HG03460 (cell line): ENCODE data around the gene G3BP1.
"Not testable (repeated sequence)": the region's sequence is repeated elsewhere in the genome, so short reads cannot be mapped to it uniquely, and the experiment has no call there.

Source experiments
- ATAC-seq: cut with Tn5 transposase; IDR thresholded peaks from one replicate; pipeline ENCODE4 v1.9.1; 2021; ENCODE audit not compliant: unreplicated experiment

Gene G3BP1

DNA sequence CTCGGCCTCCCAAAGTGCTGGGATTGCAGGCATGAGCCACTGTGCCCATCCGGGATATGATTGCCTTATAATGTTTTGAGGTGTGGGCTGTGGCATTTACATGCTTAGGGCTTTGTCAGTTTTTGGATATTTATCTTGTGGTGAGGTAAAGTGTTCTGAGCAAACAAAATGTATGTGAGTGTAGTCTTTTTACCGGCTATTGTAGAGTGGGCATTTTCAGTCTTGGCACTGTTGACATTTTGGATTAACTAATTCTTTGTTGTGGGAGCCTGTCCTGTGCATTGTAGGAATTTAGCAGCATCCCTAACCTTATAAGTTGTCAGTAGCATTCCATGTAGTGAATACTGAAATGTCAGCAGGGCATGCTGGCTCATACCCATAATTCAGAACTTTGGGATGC is 21.6 kb downstream of the G3BP1 start:
- ATAC-seq = no peak

DNA sequence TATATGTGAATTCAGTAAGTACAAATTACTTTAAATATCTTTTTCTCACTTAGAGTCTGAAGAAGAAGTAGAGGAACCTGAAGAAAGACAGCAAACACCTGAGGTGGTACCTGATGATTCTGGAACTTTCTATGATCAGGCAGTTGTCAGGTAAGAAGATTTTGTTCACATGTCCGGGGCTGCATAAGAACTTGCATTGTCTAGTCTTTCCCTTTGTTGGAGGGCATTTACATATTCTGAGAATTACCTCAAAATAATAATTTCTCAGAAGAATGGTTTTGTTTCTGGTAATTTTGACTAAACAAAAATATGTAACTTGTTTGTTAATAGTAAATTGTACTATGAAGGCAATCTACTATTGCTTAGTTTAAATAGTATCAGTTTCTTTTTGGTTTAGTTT is 23.7 kb downstream of the G3BP1 start:
- no peak for ATAC-seq

DNA sequence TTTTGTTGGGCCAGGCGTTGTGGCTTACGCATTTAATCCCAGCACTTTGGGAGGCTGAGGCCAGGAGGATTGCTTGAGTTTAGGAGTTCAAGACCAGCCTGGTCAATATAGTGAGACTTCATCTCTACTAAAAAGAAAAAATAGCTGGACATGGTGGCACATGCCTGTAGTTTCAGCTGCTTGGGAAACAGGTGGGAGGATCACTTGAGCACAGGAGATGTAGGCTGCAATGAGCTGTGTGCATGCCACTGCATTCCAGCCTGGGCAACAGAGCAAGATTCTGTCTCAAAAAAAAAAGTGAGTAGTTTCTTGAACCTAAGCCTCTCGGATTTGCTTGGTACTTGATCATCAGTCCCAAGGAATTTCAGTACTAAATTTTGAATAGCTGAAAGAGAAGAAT is 26.9 kb downstream of the G3BP1 start:
- ATAC-seq = no peak

DNA sequence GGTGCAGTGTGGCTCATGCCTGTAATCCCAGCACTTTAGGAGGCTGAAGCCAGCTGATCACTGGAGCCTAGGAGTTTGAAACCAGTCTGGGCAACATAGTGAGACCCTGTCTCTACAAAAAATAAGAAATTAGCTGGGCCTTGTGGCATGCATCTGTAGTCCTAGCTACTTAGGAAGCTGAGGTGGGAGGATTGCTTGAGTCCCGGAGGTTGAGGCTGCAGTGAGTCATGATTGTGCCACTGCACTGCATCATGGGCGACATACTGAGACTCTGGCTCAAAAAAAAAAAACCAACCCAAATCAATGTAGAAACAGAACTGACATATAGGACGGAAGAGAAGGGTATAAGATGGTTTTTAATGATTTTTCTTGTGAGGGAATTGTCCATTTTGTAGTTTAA is 27.7 kb downstream of the G3BP1 start:
- ATAC-seq = no peak

DNA sequence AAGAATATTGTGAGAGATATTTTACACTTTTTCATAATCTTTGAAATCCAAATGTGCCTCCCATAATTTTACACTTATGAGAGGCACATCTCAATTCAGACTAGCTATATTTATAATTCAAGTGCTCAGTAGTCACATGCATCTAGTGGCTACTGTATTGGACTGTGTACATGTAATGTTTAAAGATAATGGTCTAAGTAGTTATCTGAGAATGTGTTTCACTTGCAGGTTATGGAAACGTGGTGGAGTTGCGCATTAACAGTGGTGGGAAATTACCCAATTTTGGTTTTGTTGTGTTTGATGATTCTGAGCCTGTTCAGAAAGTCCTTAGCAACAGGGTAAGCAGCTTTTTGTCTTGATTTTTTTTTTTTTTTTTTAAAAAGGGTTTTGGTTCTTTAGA is 28.8 kb downstream of the G3BP1 start:
- no peak for ATAC-seq

GRCh38 chr5:151805414-151806223 is 33.9 kb downstream of the G3BP1 start:
- ATAC-seq = no peak

DNA sequence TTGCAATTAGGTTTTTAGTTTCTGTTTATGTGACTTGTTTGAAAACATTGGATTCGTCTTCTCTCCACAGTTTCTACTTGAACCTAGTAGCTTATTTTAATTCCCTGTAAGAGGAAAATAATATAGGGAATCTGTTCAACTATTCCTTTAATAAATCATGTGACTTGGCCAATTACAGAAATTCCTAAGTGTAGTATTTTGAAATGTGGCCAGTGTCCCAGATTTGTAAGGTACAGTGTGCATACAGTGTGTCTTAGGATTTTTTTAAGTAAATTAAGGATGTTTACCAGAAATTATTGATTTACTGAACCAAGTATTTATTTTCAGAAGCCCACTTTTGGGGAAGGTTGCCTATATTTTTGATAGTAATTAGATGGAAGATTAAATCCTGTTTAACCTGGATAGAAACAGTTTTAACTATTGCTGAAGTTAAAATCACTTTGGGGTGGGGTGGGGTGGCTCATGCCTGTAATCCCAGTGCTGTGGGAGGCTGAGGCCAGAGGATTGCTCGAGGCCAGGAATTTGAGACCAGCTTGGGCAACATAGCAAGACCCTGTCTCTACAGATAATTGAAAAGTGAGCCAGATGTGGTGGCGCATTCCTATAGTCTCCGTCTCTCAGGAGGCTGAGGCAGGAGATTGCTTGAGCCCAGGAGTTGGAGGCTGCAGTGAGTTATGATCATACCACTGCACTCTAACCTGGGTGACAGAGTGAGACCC is 36.9 kb downstream of the G3BP1 start:
- no peak for ATAC-seq

DNA sequence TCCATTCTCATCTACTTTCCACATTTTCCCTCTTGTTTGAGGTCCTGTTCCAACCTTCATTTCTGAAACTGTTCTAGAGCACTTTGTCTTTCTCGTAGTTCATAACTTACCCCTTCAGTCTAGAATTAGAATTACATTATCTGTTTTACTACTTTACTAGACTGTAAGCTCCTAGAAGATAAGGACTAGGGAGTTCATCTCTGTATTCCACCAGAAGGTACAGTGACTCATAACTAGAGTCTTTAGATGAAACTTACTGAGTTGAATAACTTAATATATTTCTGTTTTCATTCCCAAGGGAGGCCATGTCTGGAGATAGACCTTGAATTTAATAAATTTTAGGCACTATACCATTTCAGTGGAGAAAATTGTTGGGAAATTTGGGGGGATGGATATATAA is 38.7 kb downstream of the G3BP1 start:
- ATAC-seq = no peak

DNA sequence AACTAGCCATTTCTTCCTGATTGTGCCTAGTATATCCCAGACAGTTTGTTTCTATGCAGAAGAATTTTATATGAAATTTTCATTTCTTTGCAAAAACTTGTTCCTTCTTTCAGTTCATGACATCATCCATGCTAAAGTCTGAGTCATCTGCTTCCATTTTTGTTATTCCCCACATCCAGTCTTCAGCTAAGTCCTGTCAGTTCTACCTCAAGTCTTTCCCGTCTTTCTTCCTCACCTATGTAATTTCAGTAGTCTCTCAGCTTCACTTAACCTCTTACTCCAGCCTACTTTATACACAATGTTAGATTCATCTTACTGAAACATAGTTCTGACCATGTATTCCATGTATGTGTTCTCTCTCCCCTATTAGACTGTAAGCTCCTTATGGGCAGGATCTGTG is 39.1 kb downstream of the G3BP1 start:
- ATAC-seq = no peak

GRCh38 chr5:151811593-151812321 is 40.0 kb downstream of the G3BP1 start:
- ATAC-seq = no peak

GRCh38 chr5:151812757-151813309 is 41.1 kb downstream of the G3BP1 start:
- no peak for ATAC-seq

- ATAC-seq = no peak
These were observed 43.3 kb downstream of the G3BP1 start for GRCh38 chr5:151815051-151815450.

GRCh38 chr5:151819830-151820229 is 48.1 kb downstream of the G3BP1 start:
- no peak for ATAC-seq

DNA sequence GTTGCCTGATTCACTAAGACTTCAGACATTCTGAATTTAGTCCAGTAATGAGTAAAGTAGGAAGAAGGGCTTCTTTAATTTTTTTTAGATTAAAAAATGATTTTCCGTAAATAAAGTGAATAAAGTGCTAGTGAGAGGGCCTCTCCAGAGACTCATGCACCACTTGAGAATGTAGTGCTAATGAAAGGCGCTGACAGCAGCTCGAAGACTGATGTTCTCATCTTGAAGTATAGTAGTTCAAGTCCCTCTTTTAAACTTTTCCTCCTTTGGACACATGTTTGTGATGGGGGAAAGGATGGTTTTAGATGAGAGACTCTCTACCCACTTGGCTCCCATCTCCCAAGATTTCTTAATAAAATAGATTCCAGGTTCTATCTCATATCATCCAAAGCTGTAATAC is 48.5 kb downstream of the G3BP1 start:
- ATAC-seq = no peak

- no peak for ATAC-seq
These were observed 49.1 kb downstream of the G3BP1 start for GRCh38 chr5:151820903-151821302.

DNA sequence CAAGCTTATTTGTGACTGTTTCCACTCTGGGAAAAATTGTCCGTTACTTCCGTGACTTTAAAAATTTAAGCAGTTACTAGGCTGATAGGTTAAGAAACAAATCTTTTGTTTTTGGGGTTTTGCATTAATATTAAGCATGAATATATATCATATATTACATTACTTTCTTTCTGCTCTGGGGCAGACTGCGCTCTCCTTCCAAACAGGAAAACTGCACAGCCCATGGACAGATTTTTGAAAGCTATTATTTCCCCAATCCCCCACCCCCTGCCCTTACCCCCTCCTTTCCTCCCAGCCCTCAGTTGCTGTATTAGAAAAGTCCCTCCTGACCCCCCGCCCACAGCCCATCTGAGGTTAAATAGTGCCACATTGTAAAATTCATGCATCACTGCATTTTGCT is 50.4 kb downstream of the G3BP1 start:
- no peak for ATAC-seq

GRCh38 chr5:151825445-151825844 is 53.7 kb downstream of the G3BP1 start:
- ATAC-seq = no peak

DNA sequence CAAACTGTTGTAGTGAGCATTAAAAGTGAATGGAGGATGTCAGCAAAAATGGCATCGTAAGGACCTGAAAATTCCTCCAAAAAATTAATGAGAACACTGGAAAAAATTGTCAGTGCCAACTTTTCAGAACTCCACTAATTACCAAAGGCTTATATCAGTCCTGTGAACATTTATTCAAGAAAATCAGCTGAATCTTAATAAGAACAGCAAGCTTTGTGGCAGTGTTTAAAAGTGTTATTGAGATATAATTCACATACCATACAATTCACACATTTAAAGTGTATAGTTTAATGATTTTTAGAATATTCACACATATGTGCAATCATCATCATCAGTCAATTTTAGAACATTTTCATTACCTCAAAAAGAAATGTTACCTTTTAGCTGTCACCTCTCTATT is 57.6 kb downstream of the G3BP1 start:
- no peak for ATAC-seq

DNA sequence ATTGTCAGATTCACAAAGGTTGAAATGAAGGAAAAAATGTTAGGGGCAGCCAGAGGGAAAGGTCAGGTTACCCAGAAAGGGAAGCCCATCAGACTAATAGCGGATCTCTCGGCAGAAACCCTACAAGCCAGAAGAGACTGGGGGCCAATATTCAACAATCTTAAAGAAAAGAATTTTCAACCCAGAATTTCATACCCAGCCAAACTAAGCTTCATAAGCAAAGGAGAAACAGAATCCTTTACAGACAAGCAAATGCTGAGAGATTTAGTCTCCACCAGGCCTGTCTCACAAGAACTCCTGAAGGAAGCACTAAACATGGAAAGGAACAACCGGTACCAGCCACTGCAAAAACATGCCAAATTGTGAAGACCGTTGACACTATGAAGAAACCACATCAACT is 61.1 kb downstream of the G3BP1 start:
- ATAC-seq = not testable (repeated sequence)

GRCh38 chr5:151846765-151847164 is 75.0 kb downstream of the G3BP1 start:
- ATAC-seq = no peak

DNA sequence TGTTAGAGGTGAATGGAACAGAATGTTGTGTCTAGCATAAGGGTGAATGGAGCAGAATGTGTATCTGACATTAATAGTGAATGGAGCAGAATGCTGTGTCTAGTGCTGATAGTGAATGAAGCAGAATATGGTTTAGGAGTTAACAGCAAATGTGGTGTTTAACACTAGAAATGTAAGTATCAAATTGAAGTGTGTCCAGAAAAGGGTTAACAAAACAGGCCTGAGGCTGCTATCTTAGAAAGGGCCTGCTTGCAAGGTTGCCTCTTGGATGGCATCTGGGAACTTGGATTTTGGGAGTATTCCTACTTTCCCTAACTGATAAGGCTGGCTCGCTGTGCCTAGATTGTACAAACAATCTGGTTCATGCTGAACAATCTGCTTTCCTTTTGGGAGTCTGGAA is 76.1 kb downstream of the G3BP1 start:
- ATAC-seq = no peak

DNA sequence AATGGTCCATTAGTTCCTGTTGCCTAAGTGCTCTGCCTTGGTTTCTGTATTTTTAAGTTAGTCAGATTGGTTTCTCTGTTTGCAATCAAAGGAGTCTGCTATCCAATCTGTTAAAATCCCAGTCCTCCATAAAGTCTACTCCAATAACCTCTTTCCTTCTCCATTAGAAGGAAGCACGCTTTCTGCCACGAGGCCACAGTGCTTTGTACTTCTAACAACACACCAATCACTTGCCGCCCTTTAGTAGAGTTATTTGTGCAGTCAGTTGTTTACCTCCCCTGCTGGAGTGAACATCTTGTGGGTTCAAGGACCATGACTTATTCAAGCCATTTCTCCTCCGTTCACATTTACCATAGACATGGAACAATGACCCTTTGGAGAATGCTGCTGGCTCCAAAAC is 83.9 kb downstream of the G3BP1 start:
- no peak for ATAC-seq
